HS-27A (cell line): ENCODE measurements around the gene CCDC197.
A peak's percentile ranks its signal among the peaks of the same experiment; 100 is the strongest.

Experiments
- DNase-seq: peaks from one replicate; pipeline ENCODE4 v3.0.0-alpha.2; 2012; ENCODE audit warnings: low read depth, missing footprints

CCDC197 gene

DNA sequence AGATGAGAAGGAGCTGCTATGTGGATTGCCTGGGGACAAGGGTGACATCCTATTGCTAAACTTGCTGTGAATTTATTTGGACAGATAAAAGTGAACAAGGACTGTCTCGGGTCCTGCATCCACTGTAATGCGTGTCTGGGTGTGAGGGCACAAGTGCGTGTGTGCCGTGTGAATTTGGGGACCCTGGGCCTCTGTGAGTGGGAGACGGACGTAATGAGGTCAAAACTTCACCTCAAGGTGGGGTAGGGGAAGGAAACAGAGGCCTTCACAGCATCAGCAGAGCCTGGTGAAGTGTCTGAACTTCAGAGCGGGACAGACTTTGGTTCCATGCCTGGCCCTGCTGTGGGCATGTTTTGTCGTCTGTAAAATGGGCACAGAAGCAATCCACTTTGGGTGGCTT is 35.5 kb upstream of the CCDC197 start:
- no peak for DNase-seq

GRCh38 chr14:93962701-93963601 is 34.1 kb upstream of the CCDC197 start:
- no peak for DNase-seq

DNA sequence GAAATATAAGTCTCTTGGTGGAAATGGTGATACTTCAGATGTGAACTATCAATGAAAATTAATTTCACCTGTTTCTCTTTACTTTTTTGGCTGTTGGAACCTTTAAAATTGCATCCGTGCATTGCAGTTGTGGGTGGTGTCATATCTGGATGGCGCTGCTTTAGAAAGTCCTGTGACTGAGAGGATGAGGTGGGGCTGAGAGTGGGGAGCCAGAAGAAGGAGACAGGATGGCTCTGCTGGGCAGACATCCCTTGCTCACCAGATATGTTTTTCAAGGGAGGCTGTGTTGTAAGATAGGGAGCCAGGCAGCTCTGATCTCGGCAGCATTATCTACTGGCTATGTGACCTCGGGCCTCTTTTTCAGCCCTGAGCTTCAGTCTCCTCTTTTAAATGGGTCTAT is 33.4 kb upstream of the CCDC197 start:
- no peak for DNase-seq

GRCh38 chr14:93964281-93964680 is 32.8 kb upstream of the CCDC197 start:
- DNase-seq, result no peak

GRCh38 chr14:93964820-93965286 is 32.2 kb upstream of the CCDC197 start:
- DNase-seq, result no peak

DNA sequence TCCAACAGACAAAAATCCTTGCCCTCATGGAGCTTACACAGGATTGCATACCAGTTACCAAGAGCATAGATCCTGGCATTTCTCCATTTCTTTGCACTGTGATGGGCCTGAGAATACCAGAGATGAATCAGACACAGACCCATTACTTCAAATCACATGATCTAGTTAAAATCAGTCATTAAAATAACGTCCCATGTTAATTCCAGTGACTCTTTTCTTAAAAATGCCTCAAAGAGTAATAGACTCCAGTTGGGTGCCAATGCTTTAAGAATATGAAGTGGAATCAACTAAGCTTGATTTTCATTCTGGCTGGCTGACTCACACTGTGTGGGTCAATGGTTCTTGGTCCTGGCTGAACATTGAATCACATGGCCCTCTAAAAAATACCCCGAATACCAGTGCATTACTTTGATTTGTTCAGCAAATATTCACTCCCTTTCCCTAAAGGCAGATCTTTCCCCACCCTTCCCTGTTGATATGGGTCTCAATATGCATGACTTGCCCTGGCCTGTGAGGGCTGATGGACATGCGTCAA is 31.7 kb upstream of the CCDC197 start:
- peak; percentile 79 for DNase-seq

GRCh38 chr14:93965946-93966474 is 31.1 kb upstream of the CCDC197 start:
- no peak for DNase-seq

DNA sequence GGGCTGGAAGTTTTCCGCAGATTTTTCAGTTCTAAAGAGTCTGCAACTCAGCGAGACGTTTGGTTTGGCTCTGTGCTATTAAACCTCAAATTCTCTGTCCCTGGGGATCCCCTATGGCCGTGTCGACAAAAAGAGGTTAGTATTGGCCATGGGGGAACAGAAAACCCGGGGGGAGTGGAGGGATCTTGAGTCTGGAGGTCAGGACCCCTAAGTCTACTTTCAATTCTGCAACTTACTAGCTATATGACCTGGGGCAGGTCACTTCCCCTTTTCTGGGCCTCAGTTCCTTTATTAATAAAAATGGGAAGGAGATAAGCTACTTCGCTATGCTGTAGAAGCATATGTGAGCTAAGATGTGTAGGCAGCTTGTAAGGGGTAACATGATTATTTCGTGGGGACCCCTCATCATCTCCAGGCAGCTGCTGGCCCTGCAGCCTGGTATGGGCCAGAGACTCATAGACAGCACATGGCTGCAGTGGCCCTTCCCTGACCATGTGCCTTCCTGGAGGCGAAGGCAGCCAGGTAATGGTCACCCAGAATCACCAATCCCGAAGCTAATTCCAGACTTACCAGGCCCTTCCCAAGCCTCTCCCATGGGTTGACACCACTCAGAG is 29.4 kb upstream of the CCDC197 start:
- no peak for DNase-seq

- no peak for DNase-seq
Measured at GRCh38 chr14:93969082-93969828, 27.8 kb upstream of the CCDC197 start.

DNA sequence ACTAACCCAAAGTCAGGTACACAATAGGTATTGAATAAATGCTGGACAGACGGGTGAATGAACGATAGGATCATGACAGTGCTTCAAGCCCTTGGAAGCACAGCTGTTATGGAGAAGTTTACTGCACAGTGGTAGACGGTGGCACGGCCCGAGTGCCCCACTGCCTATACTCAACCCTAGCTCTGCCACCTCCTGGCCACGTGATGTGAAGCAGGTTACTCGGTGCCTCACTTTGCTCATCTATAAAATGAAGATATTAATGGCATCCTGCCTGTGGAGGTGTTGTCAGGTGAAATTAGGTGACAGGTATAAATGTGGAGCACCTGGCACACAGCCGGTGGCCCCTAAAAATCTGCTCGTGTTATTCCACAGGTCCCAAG is 26.5 kb upstream of the CCDC197 start:
- DNase-seq, result no peak

- no peak for DNase-seq
Measured at GRCh38 chr14:93970965-93971634, 26.0 kb upstream of the CCDC197 start.

DNA sequence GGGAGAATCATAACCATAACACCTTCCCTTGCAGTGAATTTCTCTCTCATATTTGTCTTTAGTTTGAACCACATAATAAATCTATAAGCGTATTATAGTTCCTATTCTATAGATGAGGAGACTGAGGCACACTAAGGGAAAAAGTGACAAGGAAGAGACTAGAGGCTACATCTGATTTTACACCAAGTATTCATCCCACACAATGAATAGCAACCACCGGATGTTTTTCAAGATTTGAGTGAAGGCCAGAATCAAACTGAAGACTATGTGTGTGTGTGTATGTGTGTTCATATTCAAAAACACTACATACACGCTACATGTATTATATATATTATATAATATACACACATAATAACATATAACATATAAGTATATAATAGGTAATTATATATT is 25.5 kb upstream of the CCDC197 start:
- DNase-seq, result no peak

GRCh38 chr14:93972618-93973205 is 24.4 kb upstream of the CCDC197 start:
- no peak for DNase-seq

DNA sequence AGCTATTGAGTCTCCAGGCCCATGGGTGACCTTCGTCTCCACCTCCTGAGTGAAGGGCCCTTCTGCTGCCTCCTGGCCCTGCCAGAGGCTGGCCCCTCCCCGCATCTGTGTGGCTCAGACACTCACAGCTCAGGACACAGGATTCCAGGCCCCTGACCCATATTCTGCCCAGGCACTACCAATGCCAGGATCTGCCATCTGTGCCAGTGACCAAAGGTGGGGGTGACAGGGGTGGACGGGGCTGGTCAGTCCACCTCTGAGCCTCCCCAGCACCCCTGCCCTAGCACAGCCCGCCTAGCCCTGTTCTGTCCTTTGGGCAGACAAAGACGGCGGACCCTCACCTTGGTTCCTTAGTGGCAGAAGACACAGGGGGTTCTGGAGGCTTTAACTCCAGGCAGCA is 23.5 kb upstream of the CCDC197 start:
- no peak for DNase-seq

GRCh38 chr14:93974299-93974698 is 22.8 kb upstream of the CCDC197 start:
- no peak for DNase-seq

- no peak for DNase-seq
Measured at GRCh38 chr14:93974833-93975232, 22.3 kb upstream of the CCDC197 start.

GRCh38 chr14:93975791-93976476 is 21.2 kb upstream of the CCDC197 start:
- no peak for DNase-seq

DNA sequence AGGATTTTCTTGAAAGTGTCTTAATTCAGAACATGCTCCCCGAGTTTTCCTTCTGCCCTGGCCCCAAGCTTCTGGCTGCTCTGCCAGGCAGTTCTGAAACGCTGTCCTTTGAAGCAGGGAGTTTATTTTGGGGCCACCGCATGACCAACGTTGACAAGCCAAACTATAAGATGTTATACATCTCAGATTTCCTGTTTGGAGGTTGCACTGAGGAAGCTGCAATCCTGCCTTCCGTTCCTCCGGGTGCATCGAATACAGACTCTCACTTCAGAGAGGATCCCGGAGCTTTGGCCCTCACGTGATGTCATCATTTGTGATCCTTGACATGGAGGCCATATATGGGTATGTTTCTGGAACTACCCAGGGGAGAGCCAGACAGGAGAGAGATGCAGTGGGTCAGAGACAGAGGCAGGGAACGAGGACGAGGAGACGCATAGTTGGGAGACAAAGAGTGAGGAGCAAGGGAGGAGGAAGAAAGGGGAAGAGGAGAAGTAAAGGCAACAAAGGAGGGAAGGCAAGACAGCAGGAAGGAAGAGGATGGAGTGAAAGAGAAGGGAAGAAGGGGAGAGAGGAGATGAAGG is 20.5 kb upstream of the CCDC197 start, which contains the start of gene ASB2:
Gene ASB2, minus strand, starts transcription at position 94 of the 581 bp plus-strand sequence. CDS start 12,031 bp downstream, outside the sequence.
- no peak for DNase-seq

DNA sequence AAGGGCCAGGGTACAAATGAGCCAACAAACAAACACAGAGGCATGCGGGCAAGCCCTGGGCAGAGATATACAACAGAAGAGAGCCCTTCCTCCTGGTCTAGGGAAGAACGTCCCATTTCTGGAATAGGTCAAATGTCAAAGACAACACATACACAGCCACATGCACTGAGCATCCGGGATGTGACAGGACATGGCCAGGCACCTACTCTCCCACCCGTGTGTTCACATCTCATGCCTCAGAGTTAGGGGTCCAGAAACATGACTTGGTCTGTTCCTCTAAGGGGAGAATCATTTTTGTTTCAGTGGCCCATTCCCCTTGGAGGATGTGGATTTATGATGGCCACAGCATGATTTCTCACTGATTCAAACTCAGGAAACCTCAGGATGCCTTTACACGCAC is 19.9 kb upstream of the CCDC197 start:
- DNase-seq, result no peak
